ENCODE measurements around the gene FUT7.
"Not testable (repeated sequence)": the region's sequence is repeated elsewhere in the genome, so short reads cannot be mapped to it uniquely, and the experiment has no call there.

The FUT7 gene

DNA sequence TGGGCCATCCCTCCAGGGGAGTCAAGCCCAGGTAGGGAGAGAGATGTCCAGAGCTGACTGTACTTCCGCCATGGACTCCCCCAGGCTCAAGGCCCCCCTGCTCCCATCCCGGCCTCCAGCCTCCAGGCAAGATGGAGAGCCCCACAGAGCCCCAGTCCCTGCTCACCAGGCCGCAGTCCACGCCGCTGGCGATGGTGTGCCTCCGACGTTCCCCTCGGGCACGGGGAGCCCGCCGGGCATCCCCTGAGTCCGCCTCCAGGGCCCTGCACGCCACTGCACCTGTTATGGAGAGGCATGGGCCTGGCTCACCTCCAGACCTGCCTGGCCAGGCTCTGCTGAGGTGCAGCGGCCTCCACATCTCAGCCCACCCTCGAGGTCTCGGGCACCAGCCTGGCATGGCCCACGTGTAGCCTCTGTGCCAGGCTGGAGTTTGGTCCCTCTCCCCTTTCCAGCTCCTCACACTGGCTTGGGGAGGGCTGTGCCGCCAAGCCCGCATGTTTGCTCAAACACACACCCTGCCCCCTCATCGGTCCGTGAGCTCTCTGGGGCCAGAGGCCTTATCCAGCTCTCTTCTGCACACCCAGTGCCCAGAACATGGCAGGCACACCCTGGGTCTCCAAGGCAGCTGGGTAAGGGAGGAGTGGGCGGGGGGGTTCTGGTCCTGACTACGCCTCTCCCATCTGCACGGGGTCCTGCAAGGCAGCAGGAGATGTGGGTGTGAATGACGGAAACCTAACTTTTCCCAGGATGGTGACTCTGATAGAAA, 34.4 kb upstream of the FUT7 start:
- DNase-seq, result no peak

DNA sequence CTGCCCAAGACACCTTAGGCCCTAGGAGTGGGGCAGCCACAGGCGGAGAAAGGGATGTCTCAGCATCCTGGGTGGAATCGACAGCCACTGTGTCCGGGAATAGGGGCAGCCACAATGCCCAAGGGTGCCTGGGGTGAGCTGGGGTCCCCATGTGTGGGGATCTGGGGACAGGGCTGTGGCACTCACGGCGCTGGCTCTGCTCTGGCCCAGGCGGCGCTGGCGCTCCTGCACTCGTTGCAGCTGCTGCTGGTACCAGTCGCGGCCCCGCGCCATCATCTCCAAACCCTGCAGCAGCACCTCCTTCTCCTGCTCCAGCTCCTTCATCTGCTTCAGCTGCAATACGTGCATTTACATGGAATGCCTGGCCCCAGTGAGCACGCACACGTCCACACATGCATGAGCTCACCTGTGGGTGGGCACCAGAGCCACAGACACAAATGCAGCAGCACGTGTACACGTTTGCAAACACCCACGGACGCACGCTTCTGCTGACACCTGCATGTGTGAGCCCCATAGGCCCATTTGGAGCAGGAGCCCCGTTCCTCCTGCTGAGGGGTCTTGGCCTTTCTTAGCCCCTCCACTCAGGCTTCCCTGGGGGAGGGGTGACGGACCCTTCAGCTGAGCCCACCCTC, 33.6 kb upstream of the FUT7 start:
- DNase-seq, result no peak

DNA sequence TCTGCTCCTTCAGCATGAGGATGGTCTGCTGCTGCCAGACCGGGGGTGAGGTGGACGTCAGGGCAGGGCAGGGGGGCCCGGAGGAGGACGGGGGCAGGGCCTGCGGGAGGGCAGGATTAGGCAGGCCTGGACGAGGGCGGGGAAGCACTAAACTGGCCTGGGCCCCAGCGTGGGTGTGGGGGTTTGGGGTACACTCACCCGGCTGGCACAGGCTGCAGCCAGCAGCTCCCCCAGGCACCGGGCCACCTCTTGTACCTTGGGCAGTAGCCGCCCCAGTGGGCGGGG, 32.9 kb upstream of the FUT7 start:
- DNase-seq, result no peak

DNA sequence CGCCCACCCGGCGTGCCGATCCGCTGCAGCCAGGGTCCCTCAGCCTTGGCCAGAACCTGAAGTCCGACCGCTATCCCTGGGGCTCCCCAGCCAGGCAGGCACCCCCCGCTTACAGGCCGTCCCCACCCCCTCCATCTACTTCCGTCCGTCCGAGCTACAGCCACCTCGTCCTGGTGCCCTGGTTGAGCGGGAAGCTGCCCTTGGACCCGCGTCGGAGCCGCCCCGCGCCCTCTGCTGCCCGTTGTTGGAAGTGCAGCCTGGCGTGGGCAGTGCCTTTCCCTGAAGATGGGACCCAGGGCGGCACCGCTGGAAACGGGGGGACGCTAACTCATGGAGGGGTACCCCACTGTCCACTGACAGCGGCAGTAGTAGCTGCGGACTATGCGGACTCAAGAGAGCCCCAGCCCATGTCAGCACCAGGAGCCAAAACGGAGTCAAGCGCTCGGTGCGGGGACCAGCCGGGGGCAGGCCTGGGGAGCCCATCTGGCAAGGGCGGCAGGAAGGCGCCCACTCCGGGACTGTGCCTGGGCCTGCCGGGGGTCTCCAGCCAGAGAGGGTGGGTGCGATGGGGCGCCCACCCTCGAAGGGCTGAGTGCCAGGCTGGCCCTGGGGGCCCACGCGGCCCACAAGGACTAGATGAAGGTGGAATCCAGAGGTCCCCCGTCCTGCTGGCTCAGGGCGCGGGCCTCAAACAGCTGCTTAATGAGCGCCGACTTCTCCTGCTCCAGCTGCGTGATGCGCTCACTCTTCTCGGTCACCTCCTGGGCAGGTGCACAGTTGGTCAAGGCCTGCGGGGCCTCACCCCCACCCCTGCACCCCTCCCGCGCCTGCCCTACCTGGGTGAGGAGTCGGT, 32.4 kb upstream of the FUT7 start:
- DNase-seq, result no peak

DNA sequence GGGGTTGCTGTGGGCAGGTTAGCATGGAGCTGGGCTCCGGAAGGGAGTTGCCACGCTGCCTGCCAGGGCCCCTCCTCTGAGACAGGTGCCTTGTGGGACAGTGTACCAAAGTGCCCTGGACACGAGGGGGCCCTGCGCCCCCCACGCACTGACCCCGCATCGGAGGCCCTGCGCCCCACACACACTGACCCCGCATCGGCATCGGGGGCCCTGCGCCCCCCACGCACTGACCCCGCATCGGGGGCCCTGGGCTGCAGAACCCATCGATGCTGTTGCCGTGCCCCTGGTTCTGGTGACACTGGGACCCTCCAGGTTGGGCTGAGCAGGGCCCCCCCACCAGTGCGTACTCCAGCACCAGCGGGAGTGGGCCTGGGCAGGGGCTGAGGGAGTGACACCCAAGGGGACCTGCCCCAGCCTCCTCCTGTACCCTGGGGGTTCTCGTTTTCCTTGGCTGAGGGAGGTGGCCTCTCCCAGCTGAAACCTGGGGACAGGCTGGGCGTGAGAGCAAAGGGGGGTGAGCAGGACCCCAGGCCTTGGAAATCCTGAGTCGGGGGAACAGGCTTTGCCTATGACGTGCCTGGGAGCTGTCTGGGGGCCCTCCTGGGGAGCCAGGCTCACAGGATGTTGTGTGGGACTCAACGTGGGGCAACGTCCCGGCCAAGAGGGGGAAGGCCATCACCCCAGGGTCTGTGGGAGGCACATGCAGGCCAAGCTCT, 31.6 kb upstream of the FUT7 start:
- DNase-seq, result no peak

DNA sequence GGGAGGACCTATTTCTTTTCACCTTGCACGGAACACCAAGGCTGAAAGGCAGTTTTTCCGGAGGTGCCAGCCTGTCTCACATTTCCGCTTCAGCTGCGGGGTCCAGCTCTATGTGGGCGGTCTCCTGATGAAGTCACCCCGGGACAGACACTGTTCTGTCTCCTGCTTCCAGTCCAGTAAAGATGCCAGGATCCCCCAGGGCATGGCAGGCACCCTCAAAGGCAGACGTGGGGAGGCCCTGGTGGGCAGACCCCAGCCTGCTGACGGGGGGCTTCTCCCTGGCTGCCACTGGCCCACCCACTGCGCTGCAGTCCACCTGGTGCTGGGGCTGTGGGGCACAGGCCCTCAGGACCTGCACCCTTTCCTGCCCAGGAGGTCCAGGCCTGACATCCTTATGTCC, 30.9 kb upstream of the FUT7 start:
- not testable (repeated sequence) for DNase-seq

DNA sequence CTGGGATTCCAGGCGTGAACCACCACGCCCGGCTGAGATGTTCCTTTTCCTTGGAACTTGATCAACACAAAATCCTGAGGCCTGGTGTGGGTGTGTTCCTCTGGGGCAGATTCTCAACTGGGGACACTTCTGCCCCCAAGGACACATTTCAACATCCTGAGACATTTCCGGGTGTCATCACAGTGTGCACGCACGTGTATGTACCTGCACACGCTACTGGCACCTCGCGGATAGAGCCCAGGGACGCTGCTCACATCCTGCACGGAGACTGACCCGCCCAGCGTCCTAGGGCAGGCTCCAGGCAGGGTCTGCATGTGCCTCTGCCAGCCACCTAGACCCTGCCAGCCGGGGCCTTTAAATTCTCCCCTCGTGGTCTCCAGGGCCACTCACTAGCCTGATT, 30.5 kb upstream of the FUT7 start:
- no peak for DNase-seq

DNA sequence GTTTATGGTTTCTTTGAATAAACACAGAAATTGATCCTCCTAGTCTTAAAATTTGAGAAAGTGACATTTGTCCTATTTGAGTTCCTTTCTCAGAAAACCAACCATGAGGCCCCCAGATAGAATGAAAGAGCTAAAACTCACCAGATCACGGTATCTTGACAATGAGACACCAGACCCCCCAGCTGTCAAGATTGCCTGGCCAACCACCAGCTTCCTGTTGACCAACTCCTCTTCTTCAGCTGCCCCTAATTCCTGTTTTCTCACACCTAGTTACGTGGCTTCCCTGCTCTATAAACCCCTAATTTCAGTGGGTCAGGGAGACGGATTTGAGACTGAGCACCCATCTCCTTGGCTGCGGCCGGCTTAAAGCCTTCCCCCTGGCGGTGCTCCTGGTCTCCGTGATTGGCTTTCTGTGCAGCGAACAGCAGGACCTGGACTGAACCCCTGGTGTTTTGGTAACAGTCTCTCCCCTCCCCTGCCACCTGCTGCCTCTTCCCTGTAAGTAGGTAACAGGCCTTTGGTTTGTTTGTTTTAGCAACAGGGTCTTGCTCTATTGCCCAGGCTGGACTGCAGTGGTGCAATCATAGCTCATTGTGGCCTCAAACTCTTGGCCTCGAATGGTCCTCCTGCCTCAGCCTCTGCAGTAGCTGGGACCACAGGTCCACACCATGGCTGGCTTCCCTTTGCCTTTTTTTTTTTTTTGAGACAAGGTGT, 26.8 kb upstream of the FUT7 start:
- DNase-seq, result no peak

DNA sequence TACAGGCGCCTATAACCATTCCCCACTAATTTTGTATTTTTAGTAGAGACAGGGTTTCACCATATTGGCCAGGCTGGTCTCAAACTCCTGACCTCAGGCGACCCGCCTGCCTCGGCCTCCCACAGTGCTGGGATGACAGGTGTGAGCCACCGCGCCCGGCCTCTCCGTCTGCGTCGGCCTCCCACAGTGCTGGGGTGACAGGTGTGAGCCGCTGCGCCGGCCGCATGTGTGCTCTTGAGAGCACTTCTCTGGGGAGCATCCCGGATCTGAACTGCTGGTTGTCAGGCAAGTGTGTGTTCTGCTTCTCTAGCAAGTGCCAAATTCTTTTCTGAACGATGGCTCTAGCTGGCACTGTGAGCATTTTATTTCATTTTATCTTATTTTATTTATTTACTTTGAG, 25.7 kb upstream of the FUT7 start:
- peak; percentile 65 for DNase-seq

DNA sequence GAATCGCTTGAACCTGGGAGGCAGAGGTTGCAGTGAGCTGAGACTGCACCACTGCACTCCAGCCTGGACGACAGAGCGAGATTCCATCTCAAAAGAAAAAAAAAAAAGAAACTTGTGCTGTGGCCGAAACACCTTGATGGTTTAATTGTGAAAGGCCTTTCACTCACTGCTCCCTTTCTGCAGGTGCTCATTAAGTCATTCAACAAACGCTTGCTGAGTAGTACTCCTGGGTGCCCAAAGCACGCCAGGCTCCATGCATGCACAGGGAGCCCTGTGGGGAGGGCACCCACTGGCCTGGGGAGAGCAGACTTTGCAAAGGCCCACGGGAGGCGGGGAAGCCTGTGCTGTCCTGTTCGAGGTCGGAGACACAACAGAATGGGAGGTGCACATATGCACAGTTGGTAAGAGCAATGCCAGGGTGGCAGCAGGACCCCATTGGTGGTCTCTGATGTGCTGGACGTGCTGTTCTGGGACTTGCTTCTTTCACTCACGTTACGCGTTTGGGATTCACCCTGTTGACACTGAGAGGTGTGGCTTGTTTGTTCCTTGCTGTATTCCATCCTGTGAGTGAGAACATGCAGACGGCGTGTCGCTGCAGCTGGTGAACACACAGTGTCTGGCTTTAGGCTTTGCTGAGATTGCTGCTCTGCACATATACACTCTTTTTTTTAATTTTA, 25.0 kb upstream of the FUT7 start:
- no peak for DNase-seq

DNA sequence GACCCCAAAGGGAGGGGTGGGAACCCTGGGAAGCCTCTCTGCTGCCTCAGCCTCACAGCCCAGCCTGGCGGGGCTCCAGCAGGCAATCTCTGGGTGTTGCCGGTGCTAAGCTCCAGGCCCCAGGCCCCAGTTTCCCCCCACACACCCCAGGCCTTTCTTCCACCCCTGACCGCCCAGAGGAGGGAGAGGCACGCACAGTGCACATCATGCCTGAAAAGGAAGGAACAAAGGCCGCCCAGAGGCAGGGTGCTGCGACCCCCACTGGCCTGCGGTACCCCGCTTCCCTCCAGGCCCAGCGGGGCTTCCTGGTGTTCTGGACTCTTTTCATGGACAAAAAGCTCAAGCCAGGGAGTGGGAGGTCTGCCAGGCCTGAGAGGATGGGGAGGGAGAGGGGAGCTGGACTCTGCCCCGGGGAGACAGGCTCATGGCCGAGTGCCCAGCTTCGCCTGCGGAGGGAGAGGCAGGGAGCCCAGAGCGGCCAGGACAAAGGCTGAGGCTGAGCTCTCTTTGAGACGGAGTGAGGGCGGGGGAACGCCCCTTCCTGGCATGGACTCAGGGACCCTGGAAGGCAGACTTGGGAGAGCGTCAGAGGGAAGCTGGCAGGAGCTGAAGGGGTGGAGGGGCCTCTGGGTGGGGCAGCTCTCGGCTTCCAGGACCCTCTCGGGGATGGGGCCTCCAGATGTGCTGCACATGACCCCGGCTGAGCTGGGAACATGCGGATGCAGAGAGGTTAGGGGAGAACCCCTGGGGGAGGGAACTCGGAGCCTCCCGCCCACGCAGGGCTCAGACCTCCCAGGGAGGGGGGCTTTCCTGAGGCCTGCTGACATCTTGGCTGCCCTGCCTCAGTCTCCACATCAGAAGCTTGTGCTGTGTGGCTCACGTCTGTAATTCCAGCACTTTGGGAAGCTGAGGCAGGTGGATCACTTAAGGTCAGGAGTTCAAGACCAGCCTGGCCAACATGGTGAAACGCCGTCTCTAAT, 23.8 kb upstream of the FUT7 start:
- DNase-seq, result peak; percentile 72

DNA sequence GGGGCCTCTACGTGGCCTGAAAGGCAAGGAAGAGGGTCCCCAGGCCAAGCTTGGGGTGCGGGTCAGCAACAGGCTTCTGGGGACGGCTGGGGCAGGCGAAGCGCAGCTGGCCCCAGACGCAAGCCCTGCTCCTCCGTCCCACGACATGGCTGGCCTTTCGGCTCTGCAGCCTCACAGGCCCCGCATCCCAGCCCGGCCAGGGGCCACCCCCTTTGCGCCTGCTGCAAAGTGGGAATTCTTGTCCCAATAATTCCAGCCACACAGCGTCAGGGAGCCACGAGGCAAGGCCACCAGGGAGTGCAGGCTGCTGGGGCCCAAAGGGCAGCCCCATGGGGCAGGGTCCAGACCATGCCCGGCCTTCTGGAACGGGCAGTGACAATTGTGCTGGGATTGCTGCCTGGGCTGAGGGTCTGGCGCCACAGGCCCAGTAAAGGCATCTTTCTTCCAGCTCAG, 23.1 kb upstream of the FUT7 start:
- DNase-seq, result no peak

DNA sequence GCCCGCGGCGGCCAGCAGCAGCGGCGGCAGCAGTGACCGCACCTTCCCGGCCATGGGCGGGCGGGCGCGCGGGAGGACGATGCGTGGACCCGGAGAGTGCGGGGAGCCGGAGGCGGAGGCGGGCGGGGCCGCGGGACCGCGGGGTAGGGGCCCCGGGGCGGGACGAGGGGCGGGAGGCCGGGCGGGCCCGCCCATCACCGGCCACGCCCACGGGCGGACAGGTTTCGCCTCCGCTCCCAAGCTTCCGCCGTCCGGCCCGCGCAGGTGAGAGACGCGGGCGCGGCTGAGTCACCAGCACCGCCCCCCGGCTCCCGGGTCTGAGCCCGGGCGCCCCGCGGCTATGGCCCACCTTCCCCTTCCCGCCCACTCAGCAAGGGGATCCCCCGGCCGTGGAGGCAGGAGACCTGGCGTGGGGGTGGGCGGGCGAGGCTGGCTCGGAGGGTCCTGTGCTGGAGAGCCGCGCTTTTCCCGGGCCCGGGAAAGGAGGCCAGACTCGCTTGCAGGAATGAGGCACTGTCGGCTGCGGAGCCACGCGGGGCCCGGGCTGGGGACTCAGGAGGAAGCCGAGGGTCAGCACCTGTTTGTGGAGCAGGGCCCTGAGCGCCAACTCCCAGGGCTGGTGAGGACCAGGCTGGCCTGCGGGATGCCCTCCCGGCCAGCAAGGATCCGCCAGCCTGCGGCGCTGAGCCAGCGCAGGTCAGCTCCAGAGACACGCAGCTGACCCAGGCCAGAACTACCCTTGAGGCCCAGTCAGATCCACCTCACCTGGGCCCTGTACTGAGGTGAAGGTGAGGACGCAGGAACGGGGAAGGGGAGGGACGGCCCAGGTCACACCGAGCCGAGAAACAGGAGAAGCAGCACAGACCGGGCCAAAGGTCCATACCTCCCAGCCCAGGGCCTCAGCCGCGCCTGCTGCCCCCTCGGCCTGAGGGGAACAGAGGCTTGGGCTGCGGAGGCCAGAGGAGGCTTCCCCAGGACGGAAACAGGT, 22.4 kb upstream of the FUT7 start, which contains the start of gene ENTPD2:
Gene ENTPD2, minus strand, starts transcription at position 118 of the 988 bp plus-strand sequence. Its CDS starts 64 bp downstream, at position 54.
- DNase-seq, result peak; percentile 29

DNA sequence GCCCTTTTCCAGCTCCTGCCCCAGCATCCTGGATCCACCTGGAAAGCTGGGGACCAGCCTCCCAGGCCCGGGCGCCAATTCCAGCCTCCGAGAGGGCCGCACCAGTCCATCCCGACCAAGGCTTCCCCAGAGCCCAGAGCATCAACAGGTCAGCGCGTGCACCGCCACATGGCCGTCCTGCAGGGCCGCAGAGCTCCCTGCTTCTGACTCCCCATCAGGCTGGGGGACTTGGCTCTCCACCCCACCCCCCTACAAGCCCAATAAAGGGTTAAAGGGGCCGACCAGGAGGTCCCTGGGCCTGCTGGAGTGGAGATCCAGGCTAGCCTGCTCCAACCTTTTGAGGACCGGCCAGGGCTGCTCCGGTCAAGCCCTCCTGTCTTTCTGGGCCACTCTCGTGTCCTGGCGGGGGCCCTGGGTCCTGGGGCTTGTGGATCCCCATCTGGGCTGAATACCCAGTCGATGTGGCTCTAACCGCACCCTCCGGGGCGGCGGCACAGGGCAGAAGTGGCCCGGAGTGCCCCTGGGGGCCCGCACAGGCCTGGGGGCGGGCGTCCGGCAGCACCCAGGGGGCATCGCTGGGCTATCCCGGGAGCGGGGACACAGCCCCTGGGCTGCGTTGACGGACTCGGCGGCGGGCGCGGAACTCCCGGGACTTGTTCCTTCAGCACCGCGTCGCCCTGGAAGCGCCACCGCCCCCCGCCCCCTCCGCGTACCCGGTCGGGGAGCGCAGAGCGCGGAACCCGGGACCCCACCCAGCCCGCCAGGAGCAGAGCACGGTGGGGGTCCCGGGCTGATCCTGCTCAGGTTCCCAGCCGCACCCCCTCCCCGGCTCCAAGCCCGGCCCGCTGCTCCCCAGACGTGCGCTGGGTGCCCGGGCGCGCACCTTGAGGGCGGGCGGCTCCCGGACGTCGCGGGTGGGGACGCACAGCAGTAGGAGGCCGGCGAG, 21.4 kb upstream of the FUT7 start:
- DNase-seq, result no peak

DNA sequence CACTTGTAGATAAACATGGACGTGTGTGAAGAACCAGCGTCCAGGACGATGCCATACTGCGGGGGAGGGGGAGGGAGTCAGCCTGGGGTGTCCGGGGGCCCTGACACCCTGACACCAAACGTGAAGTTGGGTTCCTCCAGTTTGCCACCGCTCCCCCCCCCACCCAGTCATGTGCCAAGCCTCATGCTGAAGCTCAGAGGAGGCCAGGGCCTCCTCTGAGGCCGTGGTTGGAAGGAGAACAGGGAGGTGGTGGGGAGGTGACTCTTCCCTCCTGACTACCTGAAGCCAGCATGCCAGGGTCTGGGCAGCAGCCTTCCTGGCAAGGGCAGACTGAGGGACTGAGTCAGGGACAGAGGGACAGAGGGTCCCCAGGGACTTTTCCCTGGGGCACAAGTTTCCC, 20.4 kb upstream of the FUT7 start:
- DNase-seq, result no peak

DNA sequence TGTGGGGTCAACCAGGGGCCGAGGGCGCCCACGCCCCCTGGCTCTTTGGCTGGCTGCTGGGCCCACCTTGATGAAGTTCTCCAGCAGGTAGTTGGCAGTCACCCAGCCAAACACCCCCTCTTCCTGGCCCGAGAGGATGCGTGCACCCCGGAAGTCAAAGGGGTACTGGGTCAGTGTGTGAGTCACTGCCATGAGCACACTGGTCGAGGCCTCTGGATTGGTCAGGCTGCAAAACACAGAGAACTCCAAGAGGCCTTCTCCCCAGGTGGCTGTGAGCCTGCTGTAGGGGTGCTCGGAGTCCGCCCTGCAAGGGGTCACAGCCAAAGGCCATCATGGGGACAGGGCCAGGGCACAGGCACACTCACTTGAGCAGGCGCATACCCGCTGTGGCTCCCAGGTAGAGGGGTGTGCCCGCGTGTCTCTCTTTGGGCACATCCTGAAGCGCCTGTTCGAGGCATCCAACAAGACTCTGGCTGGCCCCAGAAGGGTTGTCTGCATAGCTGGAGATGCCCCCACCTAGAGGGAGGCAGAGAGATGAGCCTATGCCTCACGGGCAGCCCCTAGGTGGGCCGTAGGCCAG, 19.3 kb upstream of the FUT7 start:
- DNase-seq, result no peak

DNA sequence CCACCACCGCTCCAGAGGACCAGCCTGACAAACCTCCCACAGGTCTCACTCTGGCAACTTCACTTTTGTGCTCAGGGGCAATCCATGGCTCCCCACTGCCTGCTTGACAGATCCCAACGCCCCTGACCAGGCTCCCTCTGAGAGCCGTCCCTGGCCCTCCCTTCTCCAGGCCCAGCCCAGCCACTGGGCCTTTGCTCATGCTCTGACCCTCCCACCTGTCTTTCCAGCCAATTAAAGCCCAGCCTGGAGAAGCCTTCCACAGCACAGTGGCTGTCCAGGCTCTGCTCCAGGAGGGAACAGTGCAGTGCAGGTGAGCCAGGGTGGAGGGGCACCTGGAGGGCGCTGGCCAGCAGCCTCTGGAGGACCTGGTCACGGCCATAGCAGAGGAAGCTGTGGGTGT, 18.7 kb upstream of the FUT7 start:
- DNase-seq, result no peak
